GM12891 (cell line): ENCODE data around the gene DDX39B.

Source experiments
- DNase-seq: peaks from one replicate; pipeline ENCODE4 v3.0.0; 2011; ENCODE audit warnings: low spot score; ENCODE audit not compliant: insufficient read length
- FAIRE-seq: peaks from 2 replicates; lab custom pipeline; 2011; peaks lifted over from hg19 to GRCh38; lab: Jason Lieb, UNC
- PAX5 ChIP-seq: IDR thresholded peaks from 2 replicates; pipeline ENCODE4 v1.6.1; 2011; ENCODE audit warnings: low read length, moderate library complexity, mild to moderate bottlenecking; ENCODE audit not compliant: insufficient read depth, severe bottlenecking
- POLR2A ChIP-seq: IDR thresholded peaks from 2 replicates; pipeline ENCODE4 v1.6.1; 2011; ENCODE audit warnings: low read depth, low read length, control low read depth
- POLR2AphosphoS5 ChIP-seq: IDR thresholded peaks from 2 replicates; pipeline ENCODE4 v1.6.1; 2011; ENCODE audit warnings: low read depth, low read length, control low read depth
- POU2F2 ChIP-seq: IDR thresholded peaks from 2 replicates; pipeline ENCODE4 v1.6.1; 2011; ENCODE audit warnings: low read depth, mild to moderate bottlenecking, control low read depth, low read length, moderate library complexity
- SPI1 ChIP-seq: IDR thresholded peaks from 2 replicates; pipeline ENCODE4 v1.6.1; 2011; ENCODE audit warnings: low read depth, low read length, control low read depth
- TAF1 ChIP-seq: IDR thresholded peaks from 2 replicates; pipeline ENCODE4 v1.6.1; 2011; ENCODE audit warnings: low read depth, low read length, control low read depth

DDX39B gene

GRCh38 chr6:31538805-31539400, 2.9 kb downstream of the DDX39B start:
- DNase-seq (no peak), FAIRE-seq (no peak)
- TF ChIP-seq POLR2AphosphoS5 (no peak), SPI1 (no peak), TAF1 (no peak), POLR2A (no peak), PAX5 (no peak), POU2F2 (no peak; the same call in 1 of the 2 replicates)

- no peak for FAIRE-seq
- no peak for DNase-seq
- no peak for TF ChIP-seq SPI1
- no peak for TF ChIP-seq PAX5
- TF ChIP-seq POLR2A: no peak; the same call in 1 of the 2 replicates
- TF ChIP-seq POU2F2: no peak
- TF ChIP-seq TAF1: no peak
- TF ChIP-seq POLR2AphosphoS5: no peak
These were observed 6.1 kb downstream of the DDX39B start for GRCh38 chr6:31535538-31536324.

GRCh38 chr6:31534521-31535040, 7.2 kb downstream of the DDX39B start:
- TF ChIP-seq SPI1: no peak
- TF ChIP-seq POLR2AphosphoS5: no peak
- no peak for TF ChIP-seq POU2F2
- no peak for TF ChIP-seq POLR2A
- TF ChIP-seq PAX5: no peak
- no peak for TF ChIP-seq TAF1
- no peak for DNase-seq
- FAIRE-seq: no peak

- no peak for FAIRE-seq
- TF ChIP-seq POLR2A: peak; percentile 29; the same call in 1 of the 2 replicates
- 0 out of 2 replicates have a peak, but pooled peaks have one; percentile 38 for TF ChIP-seq POLR2AphosphoS5
- no peak for TF ChIP-seq PAX5
- TF ChIP-seq POU2F2: no peak
- no peak for TF ChIP-seq SPI1
- no peak for TF ChIP-seq TAF1
- DNase-seq: no peak
These were observed 7.8 kb downstream of the DDX39B start for GRCh38 chr6:31534011-31534410.

GRCh38 chr6:31533455-31533841, 8.4 kb downstream of the DDX39B start:
- TF ChIP-seq POLR2A: no peak
- no peak for TF ChIP-seq SPI1
- no peak for TF ChIP-seq POU2F2
- no peak for TF ChIP-seq TAF1
- TF ChIP-seq PAX5: no peak
- FAIRE-seq: no peak
- DNase-seq: no peak

GRCh38 chr6:31532644-31533454, 9.0 kb downstream of the DDX39B start:
- FAIRE-seq (no peak), DNase-seq (no peak)
- TF ChIP-seq TAF1: no peak
- TF ChIP-seq SPI1: no peak
- peak; percentile 9; the same call in 1 of the 2 replicates for TF ChIP-seq POLR2AphosphoS5
- TF ChIP-seq POLR2A: peak; percentile 26
- TF ChIP-seq POU2F2: no peak

- TF ChIP-seq PAX5 (no peak), POLR2AphosphoS5 (no peak; the same call in 1 of the 2 replicates), TAF1 (no peak), POLR2A (no peak), SPI1 (no peak), POU2F2 (no peak)
- DNase-seq (no peak), FAIRE-seq (no peak)
These were observed 9.8 kb downstream of the DDX39B start for GRCh38 chr6:31531771-31532643.

GRCh38 chr6:31531162-31531561, 10.6 kb downstream of the DDX39B start:
- no peak for FAIRE-seq
- no peak for DNase-seq
- TF ChIP-seq TAF1 (no peak), POLR2AphosphoS5 (no peak), POLR2A (no peak), PAX5 (no peak), SPI1 (no peak), POU2F2 (no peak)
